ENCODE data around the gene EXOC3.
A peak's percentile ranks its signal among the peaks of the same experiment; 100 is the strongest.

The EXOC3 gene

GRCh38 chr5:428754-429452, 14.1 kb upstream of the EXOC3 start:
- ChIA-PET POLR2A (interaction anchor here (0.9 to 1.2 kb wide), 2 partner anchors 12 to 15 kb away, joined by 4 to 7 read pairs; no protein-coding TSS in a partner anchor), CTCF (interaction anchor here (0.6 to 1.2 kb wide), 4 partner anchors 9 to 689 kb away, joined by 3 to 5 read pairs (median 4); no protein-coding TSS in a partner anchor)
- no peak for DNase-seq (ENCODE audit: extremely low spot score)
- TF ChIP-seq ZNF384 (IDR thresholded peaks at IDR 0.05), result no peak
- no peak for TF ChIP-seq SP1 (IDR thresholded peaks at IDR 0.05)
- TF ChIP-seq FOXA1 (IDR thresholded peaks at IDR 0.05), result no peak
- no peak for TF ChIP-seq NFRKB (IDR thresholded peaks at IDR 0.05)
- no peak for TF ChIP-seq PKNOX1 (IDR thresholded peaks at IDR 0.05)
- TF ChIP-seq TARDBP (IDR thresholded peaks at IDR 0.05), result no peak
- no peak for TF ChIP-seq LEF1 (IDR thresholded peaks at IDR 0.05; ENCODE audit: borderline replicate concordance)
- no peak for TF ChIP-seq FOXK2 (IDR thresholded peaks at IDR 0.05)
- TF ChIP-seq HDGF (IDR thresholded peaks at IDR 0.05; ENCODE audit: borderline replicate concordance), result no peak
- TF ChIP-seq FOXM1 (IDR thresholded peaks at IDR 0.05; ENCODE audit: borderline replicate concordance), result no peak
- TF ChIP-seq BHLHE40 (IDR thresholded peaks at IDR 0.05; ENCODE audit: borderline replicate concordance), result no peak
- TF ChIP-seq CTBP1 (IDR thresholded peaks at IDR 0.05; ENCODE audit: borderline replicate concordance), result no peak
- TF ChIP-seq ELF4 (IDR thresholded peaks at IDR 0.05), result no peak
- TF ChIP-seq SUZ12 (IDR thresholded peaks at IDR 0.05), result no peak
- no peak for TF ChIP-seq ARNT (IDR thresholded peaks at IDR 0.05)
- no peak for TF ChIP-seq L3MBTL2 (conservative IDR thresholded peaks at IDR 0.05)

GRCh38 chr5:429453-430188, 13.4 kb upstream of the EXOC3 start:
- no peak for TF ChIP-seq L3MBTL2 (conservative IDR thresholded peaks at IDR 0.05)
- ChIA-PET POLR2A (no interaction called here), CTCF (interaction anchor here (1.9 kb wide), 1 partner anchor 113 kb away, joined by 16 read pairs; no protein-coding TSS in a partner anchor)
- DNase-seq (ENCODE audit: extremely low spot score), result no peak

GRCh38 chr5:430214-430925, 12.6 kb upstream of the EXOC3 start:
- no peak for DNase-seq (ENCODE audit: extremely low spot score)
- CTCF ChIA-PET, result interaction anchor here (1.9 kb wide), 1 partner anchor 114 kb away, joined by 16 read pairs; no protein-coding TSS in a partner anchor
- POLR2A ChIA-PET, result interaction anchor here (1.1 to 2.2 kb wide), 2 partner anchors 16 to 113 kb away, joined by 5 to 6 read pairs; no protein-coding TSS in a partner anchor
- TF ChIP-seq FOXK2 (IDR thresholded peaks at IDR 0.05) (no peak), ARNT (IDR thresholded peaks at IDR 0.05) (no peak), LEF1 (IDR thresholded peaks at IDR 0.05; ENCODE audit: borderline replicate concordance) (no peak), HDGF (IDR thresholded peaks at IDR 0.05; ENCODE audit: borderline replicate concordance) (no peak), FOXM1 (IDR thresholded peaks at IDR 0.05; ENCODE audit: borderline replicate concordance) (no peak), CTBP1 (IDR thresholded peaks at IDR 0.05; ENCODE audit: borderline replicate concordance) (no peak), PKNOX1 (IDR thresholded peaks at IDR 0.05) (no peak)

- POLR2A ChIA-PET, result interaction anchor here (1.1 to 2.2 kb wide), 2 partner anchors 17 to 114 kb away, joined by 5 to 6 read pairs; no protein-coding TSS in a partner anchor
- peak; percentile 81 for DNase-seq (ENCODE audit: extremely low spot score)
- TF ChIP-seq BHLHE40 (IDR thresholded peaks at IDR 0.05; ENCODE audit: borderline replicate concordance) (no peak), NFRKB (IDR thresholded peaks at IDR 0.05) (no peak), SP1 (IDR thresholded peaks at IDR 0.05) (no peak), FOXM1 (IDR thresholded peaks at IDR 0.05; ENCODE audit: borderline replicate concordance) (no peak), SUZ12 (IDR thresholded peaks at IDR 0.05) (no peak)
- CTCF ChIA-PET, result interaction anchor here (0.5 to 1.9 kb wide), 5 partner anchors 13 to 372 kb away, joined by 4 to 16 read pairs (median 5); partner anchors contain the start of gene AHRR
Measured at GRCh38 chr5:431001-431710, 11.8 kb upstream of the EXOC3 start.

GRCh38 chr5:431711-432050, 11.3 kb upstream of the EXOC3 start:
- no peak for DNase-seq (ENCODE audit: extremely low spot score)
- CTCF ChIA-PET, result interaction anchor here (0.5 to 1.9 kb wide), 6 partner anchors 14 to 373 kb away, joined by 4 to 16 read pairs (median 5); partner anchors contain the start of gene AHRR
- TF ChIP-seq NFRKB (IDR thresholded peaks at IDR 0.05), result no peak
- TF ChIP-seq FOXM1 (IDR thresholded peaks at IDR 0.05; ENCODE audit: borderline replicate concordance), result no peak
- TF ChIP-seq SP1 (IDR thresholded peaks at IDR 0.05), result no peak
- no peak for TF ChIP-seq SUZ12 (IDR thresholded peaks at IDR 0.05)
- no peak for TF ChIP-seq HDGF (IDR thresholded peaks at IDR 0.05; ENCODE audit: borderline replicate concordance)
- TF ChIP-seq PKNOX1 (IDR thresholded peaks at IDR 0.05), result no peak
- TF ChIP-seq ZNF384 (IDR thresholded peaks at IDR 0.05), result no peak
- POLR2A ChIA-PET, result interaction anchor here (1.1 to 2.2 kb wide), 2 partner anchors 17 to 115 kb away, joined by 5 to 6 read pairs; no protein-coding TSS in a partner anchor
